Right ventricle myocardium superior (tissue), 1 donor: ENCODE data around the gene TDRD12. TPM values are rescaled to one million over a fixed set of nuclear protein-coding genes. Genes with fewer than 3 reads are reported as not detected.

Experiments
- ATAC-seq: fragments of 200-7000 bp; cut with Tn5 transposase; one replicate; pipeline ENCODE4 v1.9.1; 2020; ENCODE audit warnings: mild to moderate bottlenecking; ENCODE audit not compliant: poor library complexity
- DNase-seq: peaks from one replicate; pipeline ENCODE4 v3.0.0-alpha.2; 2020
- intact Hi-C: fragments of 100-400 bp; cut with DNase I; formaldehyde crosslinking; loops from one replicate; pipeline ENCODE4 v1.11.2; 2022
- total RNA-seq: library from RNA; stranded (reverse); fragmentation: NEBNext Ultra II Directional; extraction: Animal tissue kit (Norgen Biotek cat#: 25700); gene quantifications from one replicate; pipeline ENCODE4 v1.2.1, GENCODE V29; 2021
- donor health status: DM: no; HTN: yes; CAD: no; lungs with severe emphysema.

The TDRD12 gene
- total RNA-seq, 1 donor from 2014 or later = not detected

- intact Hi-C loops = no loop called here
- ATAC-seq = no peak
- DNase-seq = no peak
These were observed 150.5 kb downstream of the TDRD12 start for GRCh38 chr19:32869966-32870573.

GRCh38 chr19:32870981-32871451, 151.4 kb downstream of the TDRD12 start:
- ATAC-seq = no peak
- intact Hi-C loops = no loop called here
- DNase-seq = no peak

DNA sequence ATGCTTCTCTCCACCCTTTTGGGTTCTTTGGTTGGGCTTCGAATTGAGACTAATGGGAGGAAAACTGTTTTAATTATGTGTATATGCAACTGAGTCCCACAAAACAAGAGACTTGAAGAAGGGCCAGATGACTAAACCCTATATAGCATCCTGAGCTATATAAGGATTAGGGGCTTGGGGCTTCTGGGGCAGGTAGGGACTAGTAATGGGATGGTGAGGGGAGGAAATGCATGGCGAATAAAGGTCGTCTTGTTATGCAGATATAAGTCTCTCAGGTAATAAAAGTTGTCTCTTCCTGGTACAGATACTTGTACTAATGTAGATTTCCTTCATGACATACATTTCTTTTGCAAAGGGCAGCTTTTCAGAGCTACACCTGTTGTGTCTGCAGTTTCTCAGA, 152.8 kb downstream of the TDRD12 start:
- DNase-seq (no peak), ATAC-seq (no peak)
- intact Hi-C loops = no loop called here

DNA sequence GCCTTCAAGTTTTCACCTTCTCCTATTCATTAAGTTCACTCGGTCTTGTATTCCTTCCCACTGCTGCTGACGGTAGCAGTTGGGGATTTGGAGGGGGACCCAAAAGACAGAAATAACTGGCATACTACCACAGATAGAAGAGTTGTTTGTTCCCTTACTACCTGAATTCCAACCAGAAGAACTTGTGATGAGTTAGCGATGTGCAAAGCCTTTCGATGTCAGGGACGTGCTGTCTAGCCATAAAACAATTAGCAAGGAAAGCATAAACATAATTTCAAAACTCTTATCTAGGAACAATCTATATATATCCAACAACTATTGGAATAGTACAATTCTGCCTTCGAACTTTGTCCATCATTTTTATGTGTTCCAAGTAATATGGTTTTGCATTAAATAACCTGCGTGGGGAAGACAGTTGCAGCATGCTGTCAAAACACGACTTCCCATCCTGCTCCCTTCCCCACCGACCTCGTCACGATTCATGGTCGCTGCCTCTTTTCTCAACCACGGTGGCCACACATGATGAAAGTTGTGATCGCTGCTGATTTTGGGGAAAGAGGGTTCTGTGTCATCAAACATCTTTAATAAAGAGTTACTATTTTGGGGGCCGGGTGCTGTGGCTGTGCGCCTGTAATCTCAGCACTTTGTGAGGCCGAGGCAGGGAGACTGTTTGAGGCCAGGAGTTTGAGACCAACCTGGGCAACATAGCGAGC, 153.8 kb downstream of the TDRD12 start:
- intact Hi-C loops = no loop called here
- ATAC-seq (no peak), DNase-seq (no peak)

- intact Hi-C loops = no loop called here
- DNase-seq = no peak
- no peak for ATAC-seq
These were observed 155.0 kb downstream of the TDRD12 start for GRCh38 chr19:32874605-32875004.

DNA sequence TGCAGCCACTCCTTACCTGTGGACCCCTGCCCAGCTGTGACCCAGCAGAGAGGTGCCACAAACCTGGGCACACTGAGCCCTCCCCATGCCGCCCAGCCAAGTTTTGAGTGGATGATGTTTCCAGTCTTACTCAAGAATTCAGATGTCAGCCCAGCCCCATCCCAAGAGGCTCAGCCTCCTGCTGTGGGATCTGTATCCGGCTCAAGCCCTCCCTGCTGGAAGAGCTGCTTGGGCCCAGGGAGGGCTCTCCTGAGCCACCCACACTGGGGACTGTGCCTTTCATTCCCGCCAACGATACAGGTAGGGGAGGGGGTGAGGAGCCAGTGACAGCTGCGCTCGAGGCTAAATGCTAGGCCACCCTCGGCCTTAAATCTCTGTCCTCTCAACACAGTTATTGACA, 155.9 kb downstream of the TDRD12 start:
- DNase-seq (no peak), ATAC-seq (no peak)
- intact Hi-C loops = no loop called here

DNA sequence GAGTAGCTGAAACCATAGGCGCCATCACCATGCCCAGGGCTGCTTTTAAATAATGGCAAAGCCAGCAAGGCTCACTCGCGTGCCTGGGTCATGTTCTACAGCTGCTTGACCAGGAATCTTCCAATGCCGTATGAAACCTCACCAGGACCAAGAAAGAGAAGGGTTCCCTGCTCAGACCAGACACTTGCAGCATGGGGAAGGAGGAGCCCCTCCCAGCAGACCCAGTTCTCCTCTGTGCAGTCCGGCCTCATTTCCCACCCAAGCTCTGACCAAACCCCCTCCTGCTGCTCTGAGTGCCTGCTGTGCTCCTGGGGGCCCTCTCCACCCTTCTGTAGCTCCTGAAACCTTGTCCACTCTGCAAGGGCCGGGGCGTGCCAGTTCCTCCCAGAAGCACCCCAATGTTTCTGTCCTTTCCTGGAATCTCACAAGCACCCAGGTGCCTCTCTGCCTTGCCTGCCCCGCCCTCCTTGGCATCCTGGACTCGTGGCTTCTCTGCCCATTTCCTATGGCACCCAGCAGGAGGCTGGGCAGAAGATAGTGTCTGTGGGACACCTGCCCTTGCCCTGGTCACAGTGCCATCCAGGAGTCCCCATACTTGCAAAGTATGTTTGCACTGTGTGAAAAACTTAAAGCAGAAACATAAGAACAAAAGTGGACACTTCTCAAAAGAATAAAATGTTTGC, 156.8 kb downstream of the TDRD12 start:
- DNase-seq (no peak), ATAC-seq (no peak)
- intact Hi-C loops = no loop called here

DNA sequence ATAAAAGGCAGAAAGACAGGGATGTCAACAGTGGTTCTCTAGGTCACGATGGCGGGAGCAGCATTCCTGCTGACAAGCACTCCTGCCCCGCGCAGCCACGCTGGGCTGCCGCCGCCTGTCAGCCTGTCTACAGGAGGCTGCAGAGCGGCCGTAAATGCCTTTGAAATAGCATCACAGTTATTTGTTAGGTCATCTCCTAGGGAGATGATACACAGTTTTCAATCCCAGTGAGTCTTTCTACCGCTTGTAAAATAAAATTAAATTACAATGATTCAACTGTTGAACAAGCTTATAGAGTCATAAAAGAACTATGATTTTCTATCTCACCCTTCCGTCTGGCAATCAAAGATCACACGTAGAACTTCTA, 157.3 kb downstream of the TDRD12 start:
- no peak for DNase-seq
- ATAC-seq = no peak
- intact Hi-C loops = no loop called here

Other genes with a start within 250 kb of the TDRD12 start
- 137 TPM for gene PDCD5, start 138.6 kb upstream of the TDRD12 start, total RNA-seq
- gene ANKRD27, start 44.6 kb upstream of the TDRD12 start, total RNA-seq = 22.6 TPM
- gene RGS9BP, start 43.9 kb upstream of the TDRD12 start, total RNA-seq = 14.3 TPM
- gene NUDT19, start 27.9 kb upstream of the TDRD12 start, total RNA-seq = 24.1 TPM
- not detected for gene SLC7A9, start 150.0 kb downstream of the TDRD12 start, total RNA-seq